Measurements from ENCODE around the gene KRT76.

Gene KRT76

GRCh38 chr12:52813203-52813819, 36.2 kb upstream of the KRT76 start:
- DNase-seq (ENCODE audit: low read depth in 2 of 2), result no peak

- DNase-seq (ENCODE audit: low read depth in 2 of 2), result no peak
Observed at GRCh38 chr12:52812749-52813148, 35.6 kb upstream of the KRT76 start.

- no peak for DNase-seq (ENCODE audit: low read depth in 2 of 2)
Observed at GRCh38 chr12:52812073-52812400, 34.9 kb upstream of the KRT76 start.

GRCh38 chr12:52811191-52812072, 34.3 kb upstream of the KRT76 start:
- DNase-seq (ENCODE audit: low read depth in 2 of 2), result no peak

GRCh38 chr12:52810554-52810953, 33.4 kb upstream of the KRT76 start:
- no peak for DNase-seq (ENCODE audit: low read depth in 2 of 2)

GRCh38 chr12:52809166-52809565, 32.0 kb upstream of the KRT76 start:
- no peak for DNase-seq (ENCODE audit: low read depth in 2 of 2)

- no peak for DNase-seq (ENCODE audit: low read depth in 2 of 2)
Observed at GRCh38 chr12:52808573-52809160, 31.5 kb upstream of the KRT76 start.

- DNase-seq (ENCODE audit: low read depth in 2 of 2), result no peak
Observed at GRCh38 chr12:52807544-52808470, 30.7 kb upstream of the KRT76 start.

GRCh38 chr12:52806821-52807543, 29.8 kb upstream of the KRT76 start:
- no peak for DNase-seq (ENCODE audit: low read depth in 2 of 2)

GRCh38 chr12:52806169-52806811, 29.1 kb upstream of the KRT76 start:
- DNase-seq (ENCODE audit: low read depth in 2 of 2), result no peak

GRCh38 chr12:52805739-52806138, 28.6 kb upstream of the KRT76 start:
- DNase-seq (ENCODE audit: low read depth in 2 of 2), result no peak

- no peak for DNase-seq (ENCODE audit: low read depth in 2 of 2)
Observed at GRCh38 chr12:52805000-52805399, 27.9 kb upstream of the KRT76 start.

GRCh38 chr12:52802442-52802841, 25.3 kb upstream of the KRT76 start:
- DNase-seq (ENCODE audit: low read depth in 2 of 2), result no peak

- DNase-seq (ENCODE audit: low read depth in 2 of 2), result no peak
Observed at GRCh38 chr12:52801773-52802172, 24.6 kb upstream of the KRT76 start.

GRCh38 chr12:52800259-52800917, 23.2 kb upstream of the KRT76 start:
- no peak for DNase-seq (ENCODE audit: low read depth in 2 of 2)

- DNase-seq (ENCODE audit: low read depth in 2 of 2), result no peak
Observed at GRCh38 chr12:52799505-52800211, 22.5 kb upstream of the KRT76 start.

- DNase-seq (ENCODE audit: low read depth in 2 of 2), result no peak
Observed at GRCh38 chr12:52798671-52799504, 21.7 kb upstream of the KRT76 start.

GRCh38 chr12:52798003-52798670, 21.0 kb upstream of the KRT76 start:
- no peak for DNase-seq (ENCODE audit: low read depth in 2 of 2)
